Panc1 (cell line): ENCODE data around the gene MARK2. TPM values are rescaled to one million over a fixed set of nuclear protein-coding genes. Genes with fewer than 3 reads are reported as not detected.

ENCODE experiments used
- ATAC-seq: fragments of 200-7000 bp; cut with Tn5 transposase; 2 replicates; pipeline ENCODE4 v1.9.1; 2020; ENCODE audit warnings: mild to moderate bottlenecking, moderate library complexity
- BruUV-seq: library from RNA; stranded (reverse); fragments of 400-500 nt; replicated peaks from 2 replicates; lab custom pipeline; 2021; lab: Mats Ljungman, UMichigan
- CTCF ChIA-PET: fragments of 300-600 bp; sonication (Branson Sonifier 250); formaldehyde crosslinking; loops from one replicate; lab custom pipeline; 2022; ENCODE audit warnings: antibody characterized with exemption; lab: Charles Lee
- POLR2A ChIA-PET: fragments of 300-600 bp; sonication (Branson Sonifier 250); formaldehyde crosslinking; loops from one replicate; lab custom pipeline; 2022; ENCODE audit warnings: antibody characterized with exemption; lab: Charles Lee
- DNase-seq: peaks from one replicate; pipeline ENCODE4 v3.0.0-alpha.2; 2010; ENCODE audit warnings: low read depth, low spot score
- H3K27ac ChIP-seq: 2 replicates; pipeline ENCODE4 v1.5.1; 2011; ENCODE audit warnings: mild to moderate bottlenecking, low read length, inconsistent platforms
- H3K27me3 ChIP-seq: fragments of 200-500 bp; sonication (Bioruptor generic); 2 replicates; pipeline ENCODE4 v1.6.0; 2014; ENCODE audit warnings: low read length, inconsistent platforms; ENCODE audit not compliant: control insufficient read depth, insufficient read depth
- H3K36me3 ChIP-seq: fragments of 200-500 bp; sonication (Bioruptor generic); 2 replicates; pipeline ENCODE4 v1.5.1; 2014; ENCODE audit warnings: inconsistent platforms, mild to moderate bottlenecking, low read length, moderate library complexity; ENCODE audit not compliant: control insufficient read depth, insufficient read depth
- H3K4me1 ChIP-seq: 2 replicates; pipeline ENCODE4 v1.5.1; 2011; ENCODE audit warnings: inconsistent platforms, mild to moderate bottlenecking, low read length, moderate library complexity; ENCODE audit not compliant: control insufficient read depth, insufficient read depth
- H3K4me3 ChIP-seq, 2 experiments: 2 replicates each; pipeline ENCODE4 v1.5.1; 2011 to 2012; ENCODE audit warnings: low read depth in 2 of 2, low read length in 2 of 2, mild to moderate bottlenecking in 2 of 2, inconsistent platforms in 1 of 2, moderate library complexity in 1 of 2
- H3K9me3 ChIP-seq: fragments of 200-500 bp; sonication (Bioruptor generic); 2 replicates; pipeline ENCODE4 v1.5.1; 2014; ENCODE audit warnings: low read depth, mild to moderate bottlenecking, inconsistent platforms, low read length, moderate library complexity; ENCODE audit not compliant: control insufficient read depth, insufficient read depth
- POLR2AphosphoS5 ChIP-seq: IDR thresholded peaks from 2 replicates; pipeline ENCODE4 v1.6.1; 2012; ENCODE audit warnings: mild to moderate bottlenecking, low read depth, low read length, moderate library complexity
- SIN3A ChIP-seq: IDR thresholded peaks from 2 replicates; pipeline ENCODE4 v1.6.1; 2012; ENCODE audit warnings: low read depth, mild to moderate bottlenecking, low read length, moderate library complexity, borderline replicate concordance; ENCODE audit not compliant: insufficient read depth
- TCF7L2 ChIP-seq: IDR thresholded peaks from 2 replicates; pipeline ENCODE4 v1.6.1; 2011; ENCODE audit warnings: mild to moderate bottlenecking, low read depth, low read length, inconsistent platforms
- in situ Hi-C: cut with HindIII; loops from 2 replicates; pipeline ENCODE4 v1.10.0; 2016; ENCODE audit warnings: low sequenced_read_pairs, low pct_unique_long_range_greater_than_20kb
- intact Hi-C: fragments of 100-400 bp; cut with micrococcal nuclease; formaldehyde crosslinking; loops from one replicate; pipeline ENCODE4 v1.10.0; 2022; ENCODE audit not compliant: unreplicated experiment
- total RNA-seq: library from RNA; stranded (reverse); gene quantifications from one replicate; pipeline ENCODE4 v1.2.1, GENCODE V29; 2021; ENCODE audit not compliant: unreplicated experiment
- TF ChIP-seq, protein P1 (sequence below): fragments of 450-650 bp; IDR thresholded peaks from 2 replicates; pipeline ENCODE4 v1.5.1; 2017; ENCODE audit warnings: mild to moderate bottlenecking
- TF ChIP-seq, protein P2 (sequence below), 2 experiments: IDR thresholded peaks; 2 replicates each; pipeline ENCODE4 v1.6.1; 2011 to 2012; ENCODE audit warnings: low read depth in 2 of 2, control low read depth in 1 of 2, low read length in 1 of 2, mild to moderate bottlenecking in 1 of 2, moderate library complexity in 1 of 2; ENCODE audit not compliant: insufficient read depth in 1 of 2

Gene MARK2
- total RNA-seq, 1 experiment from 2014 or later, result 41.1 TPM

- ATAC-seq (no peak), DNase-seq (no peak)
- BruUV-seq, result no TSS peak
- in situ Hi-C loops (no loop called here), intact Hi-C loops (no loop called here)
- Histone ChIP-seq H3K36me3 (peaks cover 2% of the 10 kb centered on the region; the same call in 1 of the 2 replicates), H3K9me3 (no peaks in the 10 kb centered on the region), H3K27ac (no peak overlapping the region), H3K27me3 (no peaks in the 10 kb centered on the region), H3K4me3 (no peak overlapping the region), H3K4me1 (no peaks in the 10 kb centered on the region)
- ChIA-PET POLR2A (no interaction called here), CTCF (no interaction called here)
- TF ChIP-seq SIN3A (no peak), TCF7L2 (no peak), POLR2AphosphoS5 (no peak)
- TF ChIP-seq, protein P1, sequence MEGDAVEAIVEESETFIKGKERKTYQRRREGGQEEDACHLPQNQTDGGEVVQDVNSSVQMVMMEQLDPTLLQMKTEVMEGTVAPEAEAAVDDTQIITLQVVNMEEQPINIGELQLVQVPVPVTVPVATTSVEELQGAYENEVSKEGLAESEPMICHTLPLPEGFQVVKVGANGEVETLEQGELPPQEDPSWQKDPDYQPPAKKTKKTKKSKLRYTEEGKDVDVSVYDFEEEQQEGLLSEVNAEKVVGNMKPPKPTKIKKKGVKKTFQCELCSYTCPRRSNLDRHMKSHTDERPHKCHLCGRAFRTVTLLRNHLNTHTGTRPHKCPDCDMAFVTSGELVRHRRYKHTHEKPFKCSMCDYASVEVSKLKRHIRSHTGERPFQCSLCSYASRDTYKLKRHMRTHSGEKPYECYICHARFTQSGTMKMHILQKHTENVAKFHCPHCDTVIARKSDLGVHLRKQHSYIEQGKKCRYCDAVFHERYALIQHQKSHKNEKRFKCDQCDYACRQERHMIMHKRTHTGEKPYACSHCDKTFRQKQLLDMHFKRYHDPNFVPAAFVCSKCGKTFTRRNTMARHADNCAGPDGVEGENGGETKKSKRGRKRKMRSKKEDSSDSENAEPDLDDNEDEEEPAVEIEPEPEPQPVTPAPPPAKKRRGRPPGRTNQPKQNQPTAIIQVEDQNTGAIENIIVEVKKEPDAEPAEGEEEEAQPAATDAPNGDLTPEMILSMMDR, result no peak
- TF ChIP-seq, protein P2, sequence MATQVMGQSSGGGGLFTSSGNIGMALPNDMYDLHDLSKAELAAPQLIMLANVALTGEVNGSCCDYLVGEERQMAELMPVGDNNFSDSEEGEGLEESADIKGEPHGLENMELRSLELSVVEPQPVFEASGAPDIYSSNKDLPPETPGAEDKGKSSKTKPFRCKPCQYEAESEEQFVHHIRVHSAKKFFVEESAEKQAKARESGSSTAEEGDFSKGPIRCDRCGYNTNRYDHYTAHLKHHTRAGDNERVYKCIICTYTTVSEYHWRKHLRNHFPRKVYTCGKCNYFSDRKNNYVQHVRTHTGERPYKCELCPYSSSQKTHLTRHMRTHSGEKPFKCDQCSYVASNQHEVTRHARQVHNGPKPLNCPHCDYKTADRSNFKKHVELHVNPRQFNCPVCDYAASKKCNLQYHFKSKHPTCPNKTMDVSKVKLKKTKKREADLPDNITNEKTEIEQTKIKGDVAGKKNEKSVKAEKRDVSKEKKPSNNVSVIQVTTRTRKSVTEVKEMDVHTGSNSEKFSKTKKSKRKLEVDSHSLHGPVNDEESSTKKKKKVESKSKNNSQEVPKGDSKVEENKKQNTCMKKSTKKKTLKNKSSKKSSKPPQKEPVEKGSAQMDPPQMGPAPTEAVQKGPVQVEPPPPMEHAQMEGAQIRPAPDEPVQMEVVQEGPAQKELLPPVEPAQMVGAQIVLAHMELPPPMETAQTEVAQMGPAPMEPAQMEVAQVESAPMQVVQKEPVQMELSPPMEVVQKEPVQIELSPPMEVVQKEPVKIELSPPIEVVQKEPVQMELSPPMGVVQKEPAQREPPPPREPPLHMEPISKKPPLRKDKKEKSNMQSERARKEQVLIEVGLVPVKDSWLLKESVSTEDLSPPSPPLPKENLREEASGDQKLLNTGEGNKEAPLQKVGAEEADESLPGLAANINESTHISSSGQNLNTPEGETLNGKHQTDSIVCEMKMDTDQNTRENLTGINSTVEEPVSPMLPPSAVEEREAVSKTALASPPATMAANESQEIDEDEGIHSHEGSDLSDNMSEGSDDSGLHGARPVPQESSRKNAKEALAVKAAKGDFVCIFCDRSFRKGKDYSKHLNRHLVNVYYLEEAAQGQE (IDR thresholded peaks at IDR 0.05; ENCODE audit: insufficient read depth in 1 of 2, low read depth in 2 of 2, low read length in 1 of 2), result no peak
These were observed 54.4 kb downstream of the MARK2 start for GRCh38 chr11:63893355-63893754.

DNA sequence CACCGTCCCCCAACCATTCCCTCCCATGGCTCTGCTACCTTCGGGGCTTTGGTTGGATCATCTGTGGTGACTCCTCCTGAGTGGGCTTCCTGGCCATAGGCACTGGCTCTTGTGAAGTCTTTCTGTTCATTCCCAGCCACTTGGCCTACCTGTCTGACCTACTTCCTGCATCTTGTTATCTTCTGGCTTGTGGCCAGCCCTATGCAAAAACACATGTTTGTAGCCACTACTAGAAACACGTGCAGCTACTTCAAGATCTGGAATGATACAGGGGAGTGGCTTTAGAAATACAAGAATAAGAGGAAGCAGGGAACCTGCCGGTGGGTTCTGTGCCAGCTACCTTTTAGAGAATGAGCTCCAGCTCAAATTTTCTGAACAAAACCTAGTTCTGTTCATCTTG, 57.2 kb downstream of the MARK2 start:
- Histone ChIP-seq H3K4me3 (no peak overlapping the region), H3K9me3 (no peaks in the 10 kb centered on the region), H3K27ac (no peak overlapping the region), H3K36me3 (peaks cover 17% of the 10 kb centered on the region), H3K27me3 (no peaks in the 10 kb centered on the region), H3K4me1 (no peaks in the 10 kb centered on the region)
- CTCF ChIA-PET, result no interaction called here
- DNase-seq (no peak), ATAC-seq (no peak)
- in situ Hi-C loops, result no loop called here
- POLR2A ChIA-PET, result no interaction called here
- TF ChIP-seq POLR2AphosphoS5 (no peak), TCF7L2 (no peak), SIN3A (no peak)
- TF ChIP-seq, protein P2 (IDR thresholded peaks at IDR 0.05; ENCODE audit: insufficient read depth in 1 of 2, low read depth in 2 of 2, low read length in 1 of 2), result no peak
- TF ChIP-seq, protein P1, result no peak
- intact Hi-C loops, result no loop called here
- BruUV-seq, result no TSS peak
